Kidney capillary endothelial cell (primary cell): ENCODE measurements around the gene FLACC1.
"Not testable (repeated sequence)": the region's sequence is repeated elsewhere in the genome, so short reads cannot be mapped to it uniquely, and the experiment has no call there.

ENCODE experiments used
- DNase-seq: peaks from one replicate; pipeline ENCODE4 v3.0.0-alpha.2; 2018; ENCODE audit warnings: low spot score

Gene FLACC1

DNA sequence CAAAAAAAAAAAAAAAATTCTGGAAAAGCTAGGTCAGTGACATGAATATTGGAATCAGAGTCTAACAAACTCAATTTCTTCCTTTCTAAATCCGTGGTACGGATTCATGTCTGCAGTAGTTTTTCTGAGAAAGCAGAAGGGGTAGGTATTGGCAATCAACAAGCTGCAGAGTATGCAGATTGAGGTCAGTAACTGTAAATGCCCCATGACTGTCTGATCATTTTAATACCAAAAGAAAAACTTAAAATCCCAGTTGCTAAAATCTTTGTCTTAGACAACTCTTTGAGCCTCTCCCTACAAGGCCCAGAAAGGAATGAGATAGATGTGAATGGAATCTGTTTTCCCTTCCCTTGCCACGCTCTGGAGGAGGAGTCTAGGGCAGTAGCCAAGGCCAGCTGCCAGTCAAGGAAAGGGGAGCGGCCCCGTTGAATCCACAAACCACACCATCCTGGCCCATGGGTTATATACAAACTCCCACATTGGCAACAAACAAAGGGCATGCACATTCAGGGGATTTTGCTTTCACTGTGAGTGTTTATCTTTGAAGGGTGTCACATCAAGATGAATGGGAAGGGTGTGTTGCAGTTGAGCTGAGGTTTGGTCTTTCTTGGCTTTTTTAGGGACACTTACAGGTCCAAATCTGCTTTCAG, 102.9 kb downstream of the FLACC1 start:
- DNase-seq, result no peak

DNA sequence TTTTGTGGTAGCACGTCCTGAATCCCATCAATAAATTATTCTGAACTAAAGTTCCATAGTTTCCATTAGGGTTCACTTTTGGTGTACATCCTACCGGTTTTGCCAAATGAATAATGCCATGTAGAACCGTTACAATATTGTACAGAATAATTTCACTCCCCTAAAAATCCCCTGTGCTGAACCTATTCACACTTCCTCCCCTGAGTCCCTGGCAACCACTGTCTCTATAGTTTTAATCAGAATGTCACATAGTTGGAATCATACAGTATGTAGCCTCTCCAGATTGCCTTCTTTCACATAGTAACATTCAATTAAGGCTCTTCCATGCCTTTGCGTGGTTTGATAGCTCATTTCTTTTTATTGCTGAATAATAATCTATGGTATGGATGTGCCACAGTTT, 106.4 kb downstream of the FLACC1 start:
- DNase-seq, result no peak

- no peak for DNase-seq
Measured at GRCh38 chr2:201249889-201250288, 107.3 kb downstream of the FLACC1 start.

DNA sequence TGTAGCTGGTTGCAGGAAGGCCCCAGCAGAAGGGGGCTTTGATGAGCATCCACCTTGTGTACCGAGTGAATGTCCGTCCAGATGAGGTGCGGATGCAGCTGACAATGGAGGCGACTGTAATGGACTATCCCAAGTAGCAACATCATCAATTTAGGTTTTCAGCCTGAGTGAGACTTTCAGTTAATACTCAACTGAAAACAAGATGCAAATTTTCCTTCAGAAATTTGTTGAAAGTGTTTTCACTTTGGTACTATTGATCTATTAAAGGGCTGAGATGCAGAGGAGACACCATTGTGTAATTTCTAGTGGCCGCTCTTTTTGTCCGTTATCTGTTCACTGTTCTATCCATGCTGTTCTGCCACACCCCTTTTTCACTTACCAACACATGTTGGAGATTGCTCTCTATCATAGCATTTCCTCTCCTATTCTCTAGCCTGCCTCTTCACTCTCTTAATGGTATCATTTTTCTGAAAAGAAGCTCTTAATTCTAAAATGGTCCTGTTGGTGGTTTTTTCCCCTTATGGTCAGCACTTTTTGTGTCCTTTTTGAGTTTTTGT, 108.8 kb downstream of the FLACC1 start:
- no peak for DNase-seq

GRCh38 chr2:201246280-201246679, 110.9 kb downstream of the FLACC1 start:
- DNase-seq, result no peak

- no peak for DNase-seq
Measured at GRCh38 chr2:201244829-201245228, 112.3 kb downstream of the FLACC1 start.

GRCh38 chr2:201242571-201243277, 114.4 kb downstream of the FLACC1 start:
- DNase-seq, result no peak

- DNase-seq, result not testable (repeated sequence)
Measured at GRCh38 chr2:201239167-201239935, 117.8 kb downstream of the FLACC1 start.
